HepG2 (cell line): Measurements from ENCODE around the gene WNK4. TPM values are rescaled to one million over a fixed set of nuclear protein-coding genes. Genes with fewer than 3 reads are reported as not detected.

ENCODE experiments used
- FOXC1 ChIP-seq: sonication (generic); formaldehyde crosslinking; IDR thresholded peaks from 2 replicates; pipeline ENCODE4 v1.8.0; 2022; ENCODE audit warnings: mild to moderate bottlenecking, missing genetic modification reagents, borderline replicate concordance
- HDAC1 ChIP-seq: sonication (generic); formaldehyde crosslinking; IDR thresholded peaks from 2 replicates; pipeline ENCODE4 v1.5.1; 2020; ENCODE audit warnings: mild to moderate bottlenecking, missing genetic modification reagents
- SPEN ChIP-seq: sonication (generic); formaldehyde crosslinking; IDR thresholded peaks from 2 replicates; pipeline ENCODE4 v1.5.1; 2020; ENCODE audit warnings: low read depth, mild to moderate bottlenecking, missing genetic modification reagents
- STAT5B ChIP-seq: sonication (generic); formaldehyde crosslinking; IDR thresholded peaks from 2 replicates; pipeline ENCODE4 v1.4.0; 2020; ENCODE audit warnings: missing genetic modification reagents
- ZNF331 ChIP-seq: sonication (generic); formaldehyde crosslinking; IDR thresholded peaks from 2 replicates; pipeline ENCODE4 v1.4.0; 2020; ENCODE audit warnings: missing genetic modification reagents
- ZNF343 ChIP-seq: sonication (generic); formaldehyde crosslinking; IDR thresholded peaks from 2 replicates; pipeline ENCODE4 v1.4.0; 2020; ENCODE audit warnings: mild to moderate bottlenecking, missing genetic modification reagents
- ZNF354B ChIP-seq: sonication (generic); formaldehyde crosslinking; IDR thresholded peaks from 2 replicates; pipeline ENCODE4 v1.8.0; 2022; ENCODE audit warnings: mild to moderate bottlenecking, missing genetic modification reagents
- ZNF547 ChIP-seq: sonication (generic); formaldehyde crosslinking; IDR thresholded peaks from 2 replicates; pipeline ENCODE4 v1.5.1; 2020; ENCODE audit warnings: mild to moderate bottlenecking, missing genetic modification reagents
- ZNF562 ChIP-seq: sonication (generic); formaldehyde crosslinking; IDR thresholded peaks from 2 replicates; pipeline ENCODE4 v1.8.0; 2022; ENCODE audit warnings: missing genetic modification reagents, borderline replicate concordance
- ZSCAN30 ChIP-seq: sonication (generic); formaldehyde crosslinking; IDR thresholded peaks from 2 replicates; pipeline ENCODE4 v1.5.0; 2020; ENCODE audit warnings: mild to moderate bottlenecking, missing genetic modification reagents
- polyA plus RNA-seq, 8 experiments: library from polyadenylated mRNA; depleted of rRNA in 3 of 8; stranded (reverse) in 7 of 8; unstranded in 1 of 8; fragments of >200 nt; fragmentation: Illumina TruSeq in 4 of 8; extraction: Trizol in 4 of 8; gene quantifications; 2 replicates each; pipeline versions ENCODE4 v1.2.1 to v1.2.3, GENCODE V29; 2011 to 2016; ENCODE audit warnings: low read depth in 4 of 8, missing spikeins in 1 of 8, mixed read lengths in 1 of 8; ENCODE audit not compliant: insufficient read depth in 1 of 8
- total RNA-seq, 5 experiments: library from RNA; depleted of rRNA; stranded (reverse); fragments of >200 nt; fragmentation: Illumina TruSeq; extraction: Trizol; gene quantifications; 2 replicates each; pipeline ENCODE4 v1.2.3, GENCODE V29; 2016; ENCODE audit warnings: low read depth in 1 of 5
- TF ChIP-seq, protein P1 (sequence below): sonication (generic); formaldehyde crosslinking; IDR thresholded peaks from 2 replicates; pipeline ENCODE4 v1.9.0; 2021; ENCODE audit warnings: missing genetic modification reagents, borderline replicate concordance
- TF ChIP-seq, protein P2 (sequence below): IDR thresholded peaks from 2 replicates; pipeline ENCODE4 v1.6.1; 2016
- TF ChIP-seq, protein P3 (sequence below), 2 experiments: IDR thresholded peaks; 2 replicates each; pipeline ENCODE4 v1.6.1; 2011 to 2012; ENCODE audit warnings: low read length in 2 of 2, borderline replicate concordance in 1 of 2, low read depth in 1 of 2, mild to moderate bottlenecking in 1 of 2, moderate library complexity in 1 of 2
- TF ChIP-seq, protein P4 (sequence below): sonication (generic); formaldehyde crosslinking; IDR thresholded peaks from 2 replicates; pipeline ENCODE4 v1.5.0; 2020; ENCODE audit warnings: missing genetic modification reagents
- TF ChIP-seq, protein P5 (sequence below): sonication (generic); formaldehyde crosslinking; IDR thresholded peaks from 2 replicates; pipeline ENCODE4 v1.8.0; 2023; ENCODE audit warnings: mild to moderate bottlenecking, missing genetic modification reagents
- TF ChIP-seq, protein P6 (sequence below): sonication (generic); formaldehyde crosslinking; IDR thresholded peaks from 2 replicates; pipeline ENCODE4 v1.8.1; 2023; ENCODE audit warnings: mild to moderate bottlenecking, moderate library complexity, missing genetic modification reagents
- TF ChIP-seq, protein P7 (sequence below): sonication (generic); formaldehyde crosslinking; IDR thresholded peaks from 2 replicates; pipeline ENCODE4 v1.4.0; 2020; ENCODE audit warnings: missing genetic modification reagents; ENCODE audit errors: not compliant biosample characterization

Gene WNK4
- total and polyA plus RNA-seq, 2 of the 13 experiments (the other 11 are each of a cell fraction or from before 2014, with no cell fraction given), result 2.7 to 13.7 TPM

DNA sequence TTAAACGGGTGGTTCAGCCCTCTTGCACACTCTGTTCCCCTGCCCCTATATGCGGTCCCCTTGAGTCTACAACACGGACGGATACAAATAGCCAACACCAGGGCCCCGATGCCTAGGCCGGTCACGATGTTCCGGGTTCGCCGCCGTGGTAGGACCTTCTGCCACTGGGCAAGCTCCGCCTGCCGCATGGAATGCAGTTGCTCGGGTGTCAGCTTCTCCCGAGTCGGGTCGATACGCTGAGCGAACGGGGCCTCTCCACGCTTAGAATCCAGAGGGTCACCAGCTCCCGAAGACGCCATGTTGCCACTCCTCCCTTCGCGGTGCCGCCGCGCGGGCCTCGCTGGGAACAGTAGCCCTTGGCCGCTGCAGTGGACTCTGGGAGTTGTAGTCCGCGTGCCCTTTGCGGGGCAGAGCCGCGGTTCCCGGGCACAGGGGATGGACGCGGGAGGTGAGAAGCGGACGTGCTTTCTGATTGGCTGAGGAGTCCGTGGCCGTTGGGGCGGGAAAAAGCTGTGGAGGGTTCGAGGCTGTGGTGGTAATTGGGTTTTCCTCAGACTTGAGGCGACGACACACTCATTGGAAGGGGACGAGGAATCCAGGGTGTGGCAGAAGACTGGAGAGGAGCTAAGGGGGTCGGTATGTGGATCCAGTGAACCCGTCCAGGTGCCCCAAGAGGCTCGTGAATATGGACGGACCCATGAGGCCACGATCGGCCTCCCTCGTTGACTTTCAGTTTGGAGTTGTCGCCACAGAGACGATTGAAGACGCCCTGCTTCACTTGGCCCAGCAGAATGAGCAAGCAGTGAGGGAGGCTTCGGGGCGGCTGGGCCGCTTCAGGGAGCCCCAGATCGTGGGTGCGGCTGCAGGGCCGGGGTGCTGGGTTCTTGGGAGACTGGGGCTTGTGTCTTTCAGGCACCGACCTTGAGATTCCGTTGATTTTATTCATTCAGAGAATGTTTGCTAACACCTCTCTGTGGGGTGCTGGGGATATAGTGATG lies 18.3 kb downstream of the WNK4 start, which contains the start of the genes CNTD1 and COA3 (continued):
- TF ChIP-seq, protein P1, sequence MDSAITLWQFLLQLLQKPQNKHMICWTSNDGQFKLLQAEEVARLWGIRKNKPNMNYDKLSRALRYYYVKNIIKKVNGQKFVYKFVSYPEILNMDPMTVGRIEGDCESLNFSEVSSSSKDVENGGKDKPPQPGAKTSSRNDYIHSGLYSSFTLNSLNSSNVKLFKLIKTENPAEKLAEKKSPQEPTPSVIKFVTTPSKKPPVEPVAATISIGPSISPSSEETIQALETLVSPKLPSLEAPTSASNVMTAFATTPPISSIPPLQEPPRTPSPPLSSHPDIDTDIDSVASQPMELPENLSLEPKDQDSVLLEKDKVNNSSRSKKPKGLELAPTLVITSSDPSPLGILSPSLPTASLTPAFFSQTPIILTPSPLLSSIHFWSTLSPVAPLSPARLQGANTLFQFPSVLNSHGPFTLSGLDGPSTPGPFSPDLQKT (CRISPR knock-in tag), result no peak
- TF ChIP-seq HDAC1 (CRISPR knock-in tag) (peak; percentile 93), ZNF343 (peak; percentile 87), STAT5B (CRISPR knock-in tag) (peak; percentile 58; the same call in 1 of the 2 replicates), ZNF562 (CRISPR knock-in tag) (peak; percentile 61; the same call in 1 of the 2 replicates), ZSCAN30 (no peak), ZNF547 (CRISPR knock-in tag) (peak; percentile 96), ZNF354B (peak; percentile 92; the same call in 1 of the 2 replicates), FOXC1 (CRISPR knock-in tag) (peak; percentile 97; the same call in 1 of the 2 replicates), SPEN (CRISPR knock-in tag) (peak; percentile 92), ZNF331 (CRISPR knock-in tag) (peak; percentile 95)
- TF ChIP-seq, protein P2, sequence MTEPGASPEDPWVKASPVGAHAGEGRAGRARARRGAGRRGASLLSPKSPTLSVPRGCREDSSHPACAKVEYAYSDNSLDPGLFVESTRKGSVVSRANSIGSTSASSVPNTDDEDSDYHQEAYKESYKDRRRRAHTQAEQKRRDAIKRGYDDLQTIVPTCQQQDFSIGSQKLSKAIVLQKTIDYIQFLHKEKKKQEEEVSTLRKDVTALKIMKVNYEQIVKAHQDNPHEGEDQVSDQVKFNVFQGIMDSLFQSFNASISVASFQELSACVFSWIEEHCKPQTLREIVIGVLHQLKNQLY (CRISPR knock-in tag), result 0 out of 2 replicates have a peak, but pooled peaks have one; percentile 29
- TF ChIP-seq, protein P3, sequence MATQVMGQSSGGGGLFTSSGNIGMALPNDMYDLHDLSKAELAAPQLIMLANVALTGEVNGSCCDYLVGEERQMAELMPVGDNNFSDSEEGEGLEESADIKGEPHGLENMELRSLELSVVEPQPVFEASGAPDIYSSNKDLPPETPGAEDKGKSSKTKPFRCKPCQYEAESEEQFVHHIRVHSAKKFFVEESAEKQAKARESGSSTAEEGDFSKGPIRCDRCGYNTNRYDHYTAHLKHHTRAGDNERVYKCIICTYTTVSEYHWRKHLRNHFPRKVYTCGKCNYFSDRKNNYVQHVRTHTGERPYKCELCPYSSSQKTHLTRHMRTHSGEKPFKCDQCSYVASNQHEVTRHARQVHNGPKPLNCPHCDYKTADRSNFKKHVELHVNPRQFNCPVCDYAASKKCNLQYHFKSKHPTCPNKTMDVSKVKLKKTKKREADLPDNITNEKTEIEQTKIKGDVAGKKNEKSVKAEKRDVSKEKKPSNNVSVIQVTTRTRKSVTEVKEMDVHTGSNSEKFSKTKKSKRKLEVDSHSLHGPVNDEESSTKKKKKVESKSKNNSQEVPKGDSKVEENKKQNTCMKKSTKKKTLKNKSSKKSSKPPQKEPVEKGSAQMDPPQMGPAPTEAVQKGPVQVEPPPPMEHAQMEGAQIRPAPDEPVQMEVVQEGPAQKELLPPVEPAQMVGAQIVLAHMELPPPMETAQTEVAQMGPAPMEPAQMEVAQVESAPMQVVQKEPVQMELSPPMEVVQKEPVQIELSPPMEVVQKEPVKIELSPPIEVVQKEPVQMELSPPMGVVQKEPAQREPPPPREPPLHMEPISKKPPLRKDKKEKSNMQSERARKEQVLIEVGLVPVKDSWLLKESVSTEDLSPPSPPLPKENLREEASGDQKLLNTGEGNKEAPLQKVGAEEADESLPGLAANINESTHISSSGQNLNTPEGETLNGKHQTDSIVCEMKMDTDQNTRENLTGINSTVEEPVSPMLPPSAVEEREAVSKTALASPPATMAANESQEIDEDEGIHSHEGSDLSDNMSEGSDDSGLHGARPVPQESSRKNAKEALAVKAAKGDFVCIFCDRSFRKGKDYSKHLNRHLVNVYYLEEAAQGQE (IDR thresholded peaks at IDR 0.05; ENCODE audit: borderline replicate concordance in 1 of 2, low read depth in 1 of 2, low read length in 2 of 2), result 0 out of 4 replicates have a peak, but pooled peaks of 1 of the 2 experiments have one; percentile 10
- TF ChIP-seq, protein P4, sequence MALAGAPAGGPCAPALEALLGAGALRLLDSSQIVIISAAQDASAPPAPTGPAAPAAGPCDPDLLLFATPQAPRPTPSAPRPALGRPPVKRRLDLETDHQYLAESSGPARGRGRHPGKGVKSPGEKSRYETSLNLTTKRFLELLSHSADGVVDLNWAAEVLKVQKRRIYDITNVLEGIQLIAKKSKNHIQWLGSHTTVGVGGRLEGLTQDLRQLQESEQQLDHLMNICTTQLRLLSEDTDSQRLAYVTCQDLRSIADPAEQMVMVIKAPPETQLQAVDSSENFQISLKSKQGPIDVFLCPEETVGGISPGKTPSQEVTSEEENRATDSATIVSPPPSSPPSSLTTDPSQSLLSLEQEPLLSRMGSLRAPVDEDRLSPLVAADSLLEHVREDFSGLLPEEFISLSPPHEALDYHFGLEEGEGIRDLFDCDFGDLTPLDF (CRISPR knock-in tag), result peak; percentile 96
- TF ChIP-seq, protein P5, sequence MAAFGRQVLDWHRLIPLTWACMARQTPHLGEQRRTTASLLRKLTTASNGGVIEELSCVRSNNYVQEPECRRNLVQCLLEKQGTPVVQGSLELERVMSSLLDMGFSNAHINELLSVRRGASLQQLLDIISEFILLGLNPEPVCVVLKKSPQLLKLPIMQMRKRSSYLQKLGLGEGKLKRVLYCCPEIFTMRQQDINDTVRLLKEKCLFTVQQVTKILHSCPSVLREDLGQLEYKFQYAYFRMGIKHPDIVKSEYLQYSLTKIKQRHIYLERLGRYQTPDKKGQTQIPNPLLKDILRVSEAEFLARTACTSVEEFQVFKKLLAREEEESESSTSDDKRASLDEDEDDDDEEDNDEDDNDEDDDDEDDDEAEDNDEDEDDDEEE, result no peak
- TF ChIP-seq, protein P6, sequence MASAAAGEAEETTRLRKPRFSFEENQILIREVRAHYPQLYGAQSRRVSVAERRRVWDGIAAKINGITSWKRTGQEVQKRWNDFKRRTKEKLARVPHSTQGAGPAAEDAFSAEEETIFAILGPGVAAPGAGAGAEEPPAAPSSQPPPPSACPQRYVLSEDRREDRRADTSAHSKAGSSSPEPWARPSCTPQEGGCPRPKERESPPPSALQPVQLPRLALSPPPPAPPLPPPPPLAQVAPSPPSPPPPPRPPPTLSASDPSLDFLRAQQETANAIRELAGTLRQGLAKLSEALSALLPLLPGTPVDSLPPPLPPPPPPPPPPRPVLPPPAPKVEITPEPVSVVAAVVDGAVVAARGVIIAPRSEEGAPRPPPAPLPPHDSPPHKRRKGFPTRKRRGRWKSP (CRISPR knock-in tag), result peak; percentile 91
- TF ChIP-seq, protein P7, sequence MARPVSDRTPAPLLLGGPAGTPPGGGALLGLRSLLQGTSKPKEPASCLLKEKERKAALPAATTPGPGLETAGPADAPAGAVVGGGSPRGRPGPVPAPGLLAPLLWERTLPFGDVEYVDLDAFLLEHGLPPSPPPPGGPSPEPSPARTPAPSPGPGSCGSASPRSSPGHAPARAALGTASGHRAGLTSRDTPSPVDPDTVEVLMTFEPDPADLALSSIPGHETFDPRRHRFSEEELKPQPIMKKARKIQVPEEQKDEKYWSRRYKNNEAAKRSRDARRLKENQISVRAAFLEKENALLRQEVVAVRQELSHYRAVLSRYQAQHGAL (CRISPR knock-in tag), result peak; percentile 52
